Posterior cingulate gyrus (tissue), 11 donors: Measurements from ENCODE around the gene ING1.
"Not testable (repeated sequence)": the region's sequence is repeated elsewhere in the genome, so short reads cannot be mapped to it uniquely, and the experiment has no call there.

ENCODE experiments used
- DNase-seq, 10 donors: peaks; one replicate each; pipeline versions ENCODE4 v3.0.0 to v3.0.0-alpha.2; 2020 to 2021; ENCODE audit warnings: mixed read lengths in 3 of 10
- intact Hi-C: fragments of 100-400 bp; cut with DNase I; formaldehyde crosslinking; loops from one replicate; pipeline ENCODE4 v1.15.1; 2023

ING1 gene

GRCh38 chr13:110689711-110690110 lies 23.8 kb upstream of the ING1 start:
- intact Hi-C loops, result no loop called here

GRCh38 chr13:110690516-110690915 lies 23.0 kb upstream of the ING1 start:
- no peak for DNase-seq
- intact Hi-C loops, result no loop called here

More at GRCh38 chr13:110689711-110690110, 23.8 kb upstream of the ING1 start:
- no peak for DNase-seq

GRCh38 chr13:110695774-110696173 lies 17.7 kb upstream of the ING1 start:
- DNase-seq, intact Hi-C loops: not testable (repeated sequence)

GRCh38 chr13:110696776-110697175 lies 16.7 kb upstream of the ING1 start:
- DNase-seq, result no peak
- intact Hi-C loops, result no loop called here

- intact Hi-C loops, result no loop called here
- no peak for DNase-seq
These were observed 15.7 kb upstream of the ING1 start for GRCh38 chr13:110697842-110698241.

GRCh38 chr13:110698689-110699088 lies 14.8 kb upstream of the ING1 start:
- no peak for DNase-seq
- intact Hi-C loops, result no loop called here

GRCh38 chr13:110699148-110700145 lies 14.1 kb upstream of the ING1 start:
- no peak for DNase-seq
- intact Hi-C loops, result loop anchor here (10.0 kb wide), 1 partner anchor 55 kb away; no protein-coding TSS in a partner anchor

GRCh38 chr13:110700186-110700585 lies 13.3 kb upstream of the ING1 start:
- intact Hi-C loops, result loop anchor here (10.0 kb wide), 1 partner anchor 55 kb away; no protein-coding TSS in a partner anchor
- DNase-seq, result no peak

- DNase-seq, result no peak
- intact Hi-C loops, result loop anchor here (10.0 kb wide), 1 partner anchor 56 kb away; no protein-coding TSS in a partner anchor
These were observed 12.9 kb upstream of the ING1 start for GRCh38 chr13:110700641-110701040.

- not testable (repeated sequence) for DNase-seq
- intact Hi-C loops, result loop anchor here (10.0 kb wide), 1 partner anchor 56 kb away; no protein-coding TSS in a partner anchor
These were observed 12.4 kb upstream of the ING1 start for GRCh38 chr13:110701061-110701460.

GRCh38 chr13:110702089-110702488 lies 11.4 kb upstream of the ING1 start:
- no peak for DNase-seq
- intact Hi-C loops, result loop anchor here (10.0 kb wide), 1 partner anchor 57 kb away; no protein-coding TSS in a partner anchor

- intact Hi-C loops, result loop anchor here (10.0 kb wide), 1 partner anchor 58 kb away; no protein-coding TSS in a partner anchor
- peak in 1 of 10 donors; percentile 75 for DNase-seq
These were observed 10.6 kb upstream of the ING1 start for GRCh38 chr13:110702591-110703526.

- no peak for DNase-seq
- intact Hi-C loops, result loop anchor here (5.0 to 10.0 kb wide), 2 partner anchors 61 to 88 kb away; partner anchors contain the start of gene NAXD
These were observed 8.1 kb upstream of the ING1 start for GRCh38 chr13:110705356-110705825.

GRCh38 chr13:110705826-110706569 lies 7.5 kb upstream of the ING1 start, which contains the start of gene CARS2:
TSS of gene CARS2 (minus strand) at chr13:110706116. CDS start at chr13:110706093, 23 bp downstream.
- peak; percentile 78 to 98 (median 89) for DNase-seq
- intact Hi-C loops, result loop anchor here (5.0 to 10.0 kb wide), 2 partner anchors 61 to 89 kb away; partner anchors contain the start of gene NAXD

GRCh38 chr13:110706570-110707372 lies 6.7 kb upstream of the ING1 start:
- intact Hi-C loops, result loop anchor here (5.0 to 10.0 kb wide), 2 partner anchors 62 to 89 kb away; partner anchors contain the start of gene NAXD
- DNase-seq, result no peak

- peak; percentile 74 to 98 (median 86) for DNase-seq
- intact Hi-C loops, result no loop called here
These were observed 1.2 kb upstream of the ING1 start for GRCh38 chr13:110712081-110712848.

- intact Hi-C loops, result no loop called here
- peak; percentile 97 to 100 (median 98) for DNase-seq
These were observed 455 bp upstream of the ING1 start for GRCh38 chr13:110712849-110713641.
